Activated B cell treated with CpG ODN at 0.5 μM for 24 hours (primary cell): Measurements from ENCODE around the gene PTDSS2. TPM values are rescaled to one million over a fixed set of nuclear protein-coding genes. Genes with fewer than 3 reads are reported as not detected.
A peak's percentile ranks its signal among the peaks of the same experiment; 100 is the strongest.

Experiments
- ATAC-seq: fragments of 200-7000 bp; cut with Tn5 transposase; one replicate; pipeline ENCODE4 v1.10.0; 2021; ENCODE audit warnings: low read depth, mild to moderate bottlenecking, moderate library complexity
- CTCF ChIA-PET: fragments of 350-600 bp; sonication (Branson Sonifier 250); formaldehyde crosslinking; loops from one replicate; lab custom pipeline; 2021; ENCODE audit warnings: antibody characterized with exemption; lab: Charles Lee
- POLR2A ChIA-PET: fragments of 350-600 bp; sonication (Branson Sonifier 250); formaldehyde crosslinking; loops from one replicate; lab custom pipeline; 2021; ENCODE audit warnings: antibody characterized with exemption; lab: Charles Lee
- DNase-seq: peaks from one replicate; pipeline ENCODE4 v3.0.0; 2022
- H3K27ac Mint-ChIP-seq: one replicate; pipeline ENCODE4 v1.8.0; 2020; ENCODE audit warnings: mixed read lengths
- H3K27me3 Mint-ChIP-seq: one replicate; pipeline ENCODE4 v1.8.0; 2021; ENCODE audit warnings: mixed read lengths
- H3K36me3 Mint-ChIP-seq: one replicate; pipeline ENCODE4 v1.8.0; 2021; ENCODE audit warnings: low read depth, mixed read lengths
- H3K4me1 Mint-ChIP-seq: one replicate; pipeline ENCODE4 v1.8.0; 2021; ENCODE audit warnings: mixed read lengths
- H3K4me3 Mint-ChIP-seq: one replicate; pipeline ENCODE4 v1.8.0; 2020; ENCODE audit warnings: mild to moderate bottlenecking, mixed read lengths
- H3K9me3 Mint-ChIP-seq: one replicate; pipeline ENCODE4 v1.8.0; 2020; ENCODE audit warnings: mixed read lengths
- CTCF ChIP-seq: fragments of 200-600 bp; IDR thresholded peaks from one replicate; pipeline ENCODE4 v1.8.0; 2022; ENCODE audit warnings: antibody characterized with exemption, mild to moderate bottlenecking
- intact Hi-C: fragments of 100-400 bp; cut with micrococcal nuclease; formaldehyde crosslinking; loops from one replicate; pipeline ENCODE4 v1.15.1; 2024
- total RNA-seq: library from RNA; stranded (reverse); gene quantifications from 2 replicates; pipeline ENCODE4 v1.2.3, GENCODE V29; 2022

PTDSS2 gene
- total RNA-seq, 1 donor from 2014 or later = 22.0 TPM

- no peaks in the 10 kb centered on the region for H3K9me3 Mint-ChIP-seq
- ATAC-seq = no peak
- peaks cover 22% of the 10 kb centered on the region for H3K36me3 Mint-ChIP-seq
- DNase-seq = peak; percentile 27
- H3K27ac Mint-ChIP-seq = peak overlapping the region; percentile 35
- H3K27me3 Mint-ChIP-seq = no peaks in the 10 kb centered on the region
- no peak for TF ChIP-seq CTCF
- H3K4me3 Mint-ChIP-seq = peak overlapping the region; percentile 68
- intact Hi-C loops = no loop called here
- ChIA-PET POLR2A (interaction anchor here (0.6 to 1.0 kb wide), 5 partner anchors 23 to 296 kb away, joined by 3 to 8 read pairs (median 3); partner anchors contain the start of genes PHRF1 and SIGIRR), CTCF (no interaction called here)
- peaks cover 48% of the 10 kb centered on the region for H3K4me1 Mint-ChIP-seq
Measured at GRCh38 chr11:504053-504993, 54.2 kb downstream of the PTDSS2 start.

- no peak for TF ChIP-seq CTCF
- H3K27me3 Mint-ChIP-seq = no peaks in the 10 kb centered on the region
- ATAC-seq (no peak), DNase-seq (no peak)
- H3K4me3 Mint-ChIP-seq = peak overlapping the region; percentile 68
- ChIA-PET POLR2A (interaction anchor here (0.6 to 1.0 kb wide), 5 partner anchors 22 to 296 kb away, joined by 3 to 4 read pairs (median 3); partner anchors contain the start of gene PHRF1), CTCF (no interaction called here)
- no peaks in the 10 kb centered on the region for H3K9me3 Mint-ChIP-seq
- peaks cover 48% of the 10 kb centered on the region for H3K4me1 Mint-ChIP-seq
- H3K27ac Mint-ChIP-seq = no peak overlapping the region
- peaks cover 25% of the 10 kb centered on the region for H3K36me3 Mint-ChIP-seq
- intact Hi-C loops = no loop called here
Measured at GRCh38 chr11:504994-505344, 54.9 kb downstream of the PTDSS2 start.

GRCh38 chr11:506238-506994 lies 56.3 kb downstream of the PTDSS2 start:
- Mint-ChIP-seq H3K4me1 (peaks cover 41% of the 10 kb centered on the region), H3K4me3 (peak overlapping the region; percentile 97), H3K27ac (peak overlapping the region; percentile 99), H3K36me3 (peaks cover 18% of the 10 kb centered on the region), H3K9me3 (no peaks in the 10 kb centered on the region), H3K27me3 (no peaks in the 10 kb centered on the region)
- intact Hi-C loops = loop anchor here (1.0 to 2.0 kb wide), 8 partner anchors 31 to 302 kb away; partner anchors contain the start of genes DEAF1, LRRC56, PHRF1 and PSMD13
- ATAC-seq (peak; percentile 70), DNase-seq (peak; percentile 98)
- ChIA-PET CTCF (interaction anchor here (0.7 to 2.0 kb wide), 2 partner anchors 13 to 57 kb away, joined by 3 to 8 read pairs; partner anchors contain the start of gene PTDSS2), POLR2A (interaction anchor here (0.6 to 3.0 kb wide), 27 partner anchors 8 to 305 kb away, joined by 3 to 45 read pairs (median 4); partner anchors contain the start of genes BET1L, HRAS, LRRC56 and PHRF1)
- no peak for TF ChIP-seq CTCF

GRCh38 chr11:506995-507726 lies 57.1 kb downstream of the PTDSS2 start, which contains the start of gene RNH1:
TSS of gene RNH1 (minus strand) at chr11:507242. CDS start at chr11:502162, 5,080 bp downstream.
- POLR2A ChIA-PET = interaction anchor here (0.7 to 3.0 kb wide), 24 partner anchors 8 to 302 kb away, joined by 3 to 45 read pairs (median 4); partner anchors contain the start of genes BET1L, HRAS, LRRC56 and PHRF1
- peak; percentile 98 for DNase-seq
- CTCF ChIA-PET = interaction anchor here (2.0 kb wide), 1 partner anchor 58 kb away, joined by 8 read pairs; the partner anchor contains the start of gene PTDSS2
- H3K4me1 Mint-ChIP-seq = peaks cover 42% of the 10 kb centered on the region
- intact Hi-C loops = loop anchor here (1.0 to 2.0 kb wide), 11 partner anchors 11 to 302 kb away; partner anchors contain the start of genes DEAF1, LMNTD2, LRRC56 and PHRF1
- H3K27ac Mint-ChIP-seq = peak within 1 kb of the TSS; percentile 99
- TF ChIP-seq CTCF = no peak
- peak; percentile 84 for ATAC-seq
- H3K4me3 Mint-ChIP-seq = peak within 1 kb of the TSS; percentile 97
- peaks cover 14% of the 10 kb centered on the region for H3K36me3 Mint-ChIP-seq
- H3K27me3 Mint-ChIP-seq = no peaks in the 10 kb centered on the region
- H3K9me3 Mint-ChIP-seq = no peaks in the 10 kb centered on the region
